Activated effector memory CD4-positive, alpha-beta T cell treated with anti-CD3 and anti-CD28 coated beads, Interleukin-2, amount 50 U/mL, for 16 hours (primary cell): ENCODE results near the gene BRIX1.

Experiments
- DNase-seq: peaks from one replicate; pipeline ENCODE4 v3.0.0-alpha.2; 2020

Gene BRIX1

GRCh38 chr5:34915139-34915855, at the start of gene BRIX1, which contains the start of gene RAD1:
Gene BRIX1 (plus strand): TSS chr5:34915711. CDS start chr5:34915739, 28 bp downstream.
Gene RAD1 (minus strand): TSS chr5:34915504. CDS start chr5:34914892, 612 bp downstream.
- DNase-seq = peak; percentile 97

- no peak for DNase-seq
Measured at GRCh38 chr5:34866989-34867471, 48.5 kb upstream of the BRIX1 start.

DNA sequence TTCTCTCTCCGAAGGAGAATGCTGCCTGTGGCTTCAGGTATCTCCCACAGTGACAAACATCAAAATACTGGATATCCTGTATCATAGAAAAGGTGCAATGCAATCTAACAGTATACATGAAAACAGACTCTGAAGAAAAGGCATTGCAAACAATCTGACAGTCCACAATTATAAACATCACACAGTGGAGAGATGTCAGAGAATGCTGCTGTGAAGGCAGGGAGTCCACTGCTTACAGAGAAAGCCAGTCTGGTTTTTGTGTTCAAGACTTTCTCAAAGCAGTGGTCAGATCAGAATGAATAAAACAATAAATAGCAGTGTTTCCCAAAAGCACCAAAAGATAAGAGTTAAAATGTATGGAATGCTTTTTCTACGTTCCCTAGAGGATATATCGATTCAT, 47.9 kb upstream of the BRIX1 start:
- no peak for DNase-seq

DNA sequence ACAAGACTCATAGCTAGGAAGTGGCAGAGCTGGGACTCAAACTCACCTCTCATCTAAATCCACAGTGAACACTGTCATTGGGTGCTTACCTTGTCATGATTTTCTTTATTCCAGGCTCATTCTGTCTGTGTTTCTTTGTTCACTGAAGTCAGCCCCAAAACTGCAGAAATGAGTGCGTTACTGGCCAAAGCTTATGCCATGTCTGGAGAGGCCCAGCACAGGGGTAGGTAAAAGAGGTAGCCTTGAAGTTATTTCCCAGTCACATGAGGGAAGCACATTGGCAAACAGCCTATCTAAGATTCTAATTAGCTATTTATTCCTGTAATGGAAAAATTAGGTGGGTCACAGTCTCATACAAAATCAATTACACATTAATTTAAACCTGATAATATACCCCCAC, 46.7 kb upstream of the BRIX1 start:
- DNase-seq = no peak

- DNase-seq = no peak
Measured at GRCh38 chr5:34869256-34869655, 46.3 kb upstream of the BRIX1 start.

DNA sequence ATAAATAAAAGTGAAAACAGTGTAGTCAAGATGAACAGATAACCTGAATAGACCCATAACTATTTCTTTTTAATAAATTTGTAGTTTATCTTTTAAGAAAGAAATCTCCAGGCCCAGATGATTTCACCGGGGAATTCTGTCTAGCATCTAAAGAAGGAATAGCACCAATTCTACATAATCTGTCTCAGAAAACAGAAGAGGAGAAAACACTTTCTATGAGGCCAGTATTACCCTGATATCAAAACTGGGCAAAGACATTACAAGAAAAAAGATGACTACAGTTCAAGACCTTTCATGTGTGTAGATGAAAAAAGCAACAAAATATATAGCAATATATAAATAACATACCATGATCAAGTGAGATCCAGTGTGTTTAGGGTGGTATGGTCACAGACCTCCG, 45.1 kb upstream of the BRIX1 start:
- no peak for DNase-seq

DNA sequence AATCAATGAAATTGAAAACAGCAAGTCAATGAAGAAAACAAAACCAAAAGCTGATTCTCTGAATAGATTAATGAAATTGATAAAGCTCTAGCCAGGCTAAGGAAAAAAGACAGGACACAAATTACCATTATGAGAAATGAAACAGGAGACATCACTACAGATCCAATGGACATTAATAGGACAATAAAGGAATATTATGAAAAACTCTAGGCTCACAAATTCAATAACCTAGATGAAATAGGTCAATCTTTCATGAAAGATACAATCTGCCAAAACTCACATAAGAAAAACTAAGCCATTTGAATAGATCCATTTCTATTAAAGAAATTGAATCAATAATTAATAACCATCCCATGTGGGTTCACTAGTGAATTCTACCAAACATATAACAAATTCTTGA, 39.2 kb upstream of the BRIX1 start:
- no peak for DNase-seq

DNA sequence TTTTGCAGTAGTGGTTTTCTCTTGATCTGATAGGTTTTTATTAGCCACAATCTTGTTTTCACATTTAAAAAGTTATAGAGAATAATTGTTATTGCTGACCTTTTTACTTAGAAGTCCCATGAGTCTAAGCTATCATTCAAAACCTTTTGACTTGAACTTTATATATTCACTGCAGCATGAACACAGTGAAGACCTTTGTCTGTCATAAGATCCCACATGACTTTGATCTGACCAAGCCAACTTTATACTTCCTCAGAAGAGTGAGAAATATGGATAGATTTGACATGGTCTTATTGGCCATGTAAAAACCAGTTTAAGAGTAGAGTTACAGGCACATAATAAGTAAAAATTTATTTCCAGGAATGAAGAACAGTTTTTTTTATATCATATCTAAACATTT, 34.3 kb upstream of the BRIX1 start:
- no peak for DNase-seq

DNA sequence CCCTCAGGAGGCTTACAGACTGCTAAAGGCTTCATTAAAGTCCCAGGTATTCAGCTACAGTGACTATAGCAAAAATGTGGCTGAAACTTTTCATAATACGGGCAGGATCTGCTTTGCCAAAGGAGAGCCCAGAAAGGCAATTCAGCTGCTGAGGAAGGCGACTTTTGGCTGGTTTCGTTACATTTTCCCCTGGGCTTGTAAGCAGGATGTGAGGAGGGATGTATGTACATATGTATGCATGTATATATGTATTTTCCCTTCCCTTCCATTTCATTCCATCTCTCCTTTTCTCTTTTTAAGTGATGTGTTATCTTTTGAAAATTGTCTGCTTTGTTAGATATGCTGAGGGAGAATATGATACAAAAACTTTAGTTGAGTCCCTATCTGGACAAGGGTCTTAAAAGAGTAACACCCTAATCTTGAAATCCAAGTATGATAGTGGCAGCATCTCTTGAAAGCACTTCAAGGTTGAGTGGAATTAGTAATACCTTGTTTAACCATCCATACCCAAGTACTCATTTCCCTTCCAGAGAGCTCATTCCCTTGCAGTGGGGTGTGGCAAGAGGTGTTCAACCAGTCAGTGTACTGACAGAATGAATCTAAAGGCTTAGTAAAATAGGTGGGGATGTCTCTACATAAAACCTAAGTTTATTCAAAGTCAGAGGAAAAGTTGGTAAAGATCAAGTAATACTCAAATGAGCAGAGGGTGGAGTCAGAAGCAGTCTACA, 29.0 kb upstream of the BRIX1 start:
- DNase-seq = no peak

GRCh38 chr5:34889394-34889793, 26.1 kb upstream of the BRIX1 start:
- no peak for DNase-seq

GRCh38 chr5:34891981-34892380, 23.5 kb upstream of the BRIX1 start:
- no peak for DNase-seq

DNA sequence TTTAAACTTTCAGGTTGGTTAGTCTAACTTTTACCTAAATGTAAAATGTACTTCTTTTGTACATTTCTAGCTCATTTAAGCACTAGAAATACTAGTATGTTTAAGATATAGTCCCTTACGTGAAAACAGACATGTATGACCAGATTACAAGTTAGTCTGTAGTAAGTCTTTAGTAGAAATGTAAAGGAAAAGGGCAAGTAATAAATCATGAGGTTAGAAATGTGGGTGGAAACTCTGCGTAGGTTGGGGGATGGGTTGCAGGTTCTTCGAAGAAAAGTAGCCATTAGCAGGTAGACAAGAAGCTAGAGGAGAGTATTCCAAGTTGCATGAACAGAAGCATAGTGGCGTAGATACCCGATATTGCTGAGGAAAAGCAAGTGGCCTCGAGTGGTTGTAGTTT, 23.1 kb upstream of the BRIX1 start:
- DNase-seq = no peak

DNA sequence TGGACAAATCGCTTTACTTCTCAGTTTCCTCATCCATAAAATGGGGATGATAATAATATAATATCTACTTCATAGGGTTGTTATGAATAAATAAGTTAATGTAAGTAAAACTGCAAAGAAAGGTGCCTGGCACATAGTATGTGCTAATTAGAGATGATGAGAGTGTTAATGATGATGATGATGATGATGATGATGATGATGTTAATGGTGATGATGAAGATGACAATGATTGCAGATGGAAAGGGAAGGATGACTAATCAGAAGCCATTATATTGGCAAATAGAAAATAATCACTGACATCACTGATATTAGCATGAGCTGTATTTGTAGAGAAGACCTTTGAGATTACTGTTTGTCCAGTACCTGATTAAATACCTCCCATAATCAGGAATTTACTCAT, 20.8 kb upstream of the BRIX1 start:
- no peak for DNase-seq

DNA sequence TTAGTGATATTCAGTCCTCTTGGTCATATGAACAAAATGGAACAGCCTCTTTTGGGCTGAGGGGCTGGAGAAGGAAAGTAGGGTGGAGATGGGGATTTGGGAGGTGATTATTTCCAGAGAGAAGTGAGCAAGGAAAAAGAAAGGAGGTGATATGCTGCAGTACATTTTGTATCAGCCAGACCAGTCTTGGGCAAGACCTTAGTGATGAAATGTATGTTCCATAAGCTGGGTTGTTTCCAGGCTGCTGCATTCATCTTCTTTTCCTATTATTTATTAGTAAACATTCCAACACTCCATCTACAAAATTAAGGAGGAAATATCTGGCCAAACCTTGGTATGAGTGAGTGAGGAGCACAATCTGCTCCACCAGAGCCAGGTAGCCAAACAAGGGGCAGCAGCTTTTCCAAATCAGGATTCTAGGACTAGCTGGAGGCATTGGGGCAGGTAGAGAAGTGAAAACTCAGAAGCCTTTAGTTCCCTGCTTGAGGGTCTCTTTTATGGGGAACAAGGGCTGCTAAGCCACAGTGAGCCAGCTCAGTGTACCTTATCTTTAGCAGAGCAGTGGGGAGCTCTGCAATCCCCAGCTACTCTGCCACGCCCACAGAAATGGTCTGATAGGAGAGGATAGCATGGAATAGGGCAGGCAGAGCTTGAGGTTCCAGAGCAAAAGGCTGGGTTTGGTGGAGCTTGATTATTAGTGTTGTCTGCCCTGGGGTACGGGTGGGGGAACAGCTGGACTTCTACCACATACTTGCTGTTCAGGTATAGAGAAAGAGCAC, 19.7 kb upstream of the BRIX1 start:
- DNase-seq = no peak

DNA sequence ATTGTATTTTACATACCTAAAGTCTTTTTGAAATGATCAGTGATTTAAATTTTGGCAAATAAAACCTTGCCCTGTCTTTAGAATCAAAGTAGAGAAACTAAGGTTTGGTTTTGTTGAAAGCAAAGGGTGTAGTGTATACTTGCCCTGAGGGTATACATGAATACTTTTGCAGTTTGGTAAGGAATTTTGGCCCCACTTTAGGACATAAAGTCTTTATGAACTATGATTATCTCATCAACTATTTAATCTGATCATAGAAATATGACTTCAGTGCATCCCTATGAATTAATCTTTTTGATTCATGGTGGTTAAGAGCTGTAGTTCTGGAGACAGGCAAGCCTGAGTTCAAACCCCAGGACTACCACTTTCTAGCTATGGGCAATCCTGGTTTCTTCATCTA, 17.9 kb upstream of the BRIX1 start:
- no peak for DNase-seq

DNA sequence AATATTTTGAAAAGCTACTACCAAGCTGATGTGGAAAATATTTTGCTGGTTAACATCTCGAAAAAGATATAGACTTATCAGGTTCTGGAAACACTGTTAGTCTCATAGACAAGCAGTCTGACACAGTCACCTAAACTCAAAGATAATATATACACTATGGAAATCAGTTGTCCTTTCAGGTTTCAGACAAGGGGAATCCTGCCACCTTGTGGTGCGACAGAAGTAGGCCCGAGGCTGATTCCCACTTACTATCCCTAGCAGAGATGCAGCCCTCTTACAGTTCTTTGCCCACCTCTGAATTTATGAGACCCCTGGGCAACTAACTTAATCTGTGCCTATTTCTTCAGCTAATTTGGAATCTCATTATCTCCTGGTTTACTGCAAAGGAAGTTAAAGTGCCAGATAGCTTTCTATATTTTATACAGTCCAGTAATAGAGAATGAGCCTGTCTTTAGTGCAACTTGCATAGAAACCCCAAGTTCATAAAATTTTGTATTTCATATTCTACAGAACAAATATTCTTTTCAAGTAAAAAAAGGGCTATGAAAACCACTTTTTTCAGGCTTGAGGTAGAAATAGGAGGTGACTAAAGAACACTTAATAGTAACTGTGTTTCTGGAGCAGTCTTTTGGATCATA, 17.1 kb upstream of the BRIX1 start:
- peak; percentile 85 for DNase-seq

DNA sequence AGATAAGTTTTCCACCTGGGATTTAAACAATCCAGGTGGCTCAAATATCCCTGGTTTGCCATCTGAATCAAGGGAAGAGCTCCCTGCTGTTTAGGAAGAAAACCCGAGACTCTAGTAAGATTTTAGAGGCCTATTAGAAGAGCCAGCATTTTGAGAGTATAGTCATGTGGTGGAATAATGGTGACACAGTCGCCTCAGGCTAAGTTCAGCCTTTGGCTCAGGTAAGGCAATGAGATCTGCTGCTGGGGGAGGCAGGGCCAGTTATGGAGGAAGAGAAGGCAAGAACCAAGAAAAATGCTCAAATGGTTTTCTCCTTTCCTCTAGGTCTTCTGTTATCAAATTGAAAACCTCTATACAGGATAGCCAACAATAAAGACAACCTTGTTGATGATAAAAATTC, 16.4 kb upstream of the BRIX1 start:
- DNase-seq = no peak

DNA sequence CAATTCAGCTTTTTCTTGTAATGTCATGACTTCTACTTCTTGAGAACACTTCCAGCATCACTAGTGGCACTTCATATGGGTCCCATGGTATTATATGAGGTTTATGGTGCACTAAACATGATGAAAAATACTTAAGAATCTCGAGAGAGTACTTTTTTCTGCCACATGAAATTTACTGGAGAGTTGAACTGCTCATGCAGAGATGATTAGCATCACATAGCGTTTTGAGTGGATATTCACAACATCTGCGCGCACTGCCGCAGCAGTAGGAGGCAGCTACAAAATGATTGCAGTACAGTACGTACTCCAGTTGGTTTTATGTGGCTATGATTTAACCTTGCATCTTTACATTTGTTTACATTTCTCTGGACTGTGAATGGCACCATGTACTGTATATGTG, 14.9 kb upstream of the BRIX1 start:
- no peak for DNase-seq

DNA sequence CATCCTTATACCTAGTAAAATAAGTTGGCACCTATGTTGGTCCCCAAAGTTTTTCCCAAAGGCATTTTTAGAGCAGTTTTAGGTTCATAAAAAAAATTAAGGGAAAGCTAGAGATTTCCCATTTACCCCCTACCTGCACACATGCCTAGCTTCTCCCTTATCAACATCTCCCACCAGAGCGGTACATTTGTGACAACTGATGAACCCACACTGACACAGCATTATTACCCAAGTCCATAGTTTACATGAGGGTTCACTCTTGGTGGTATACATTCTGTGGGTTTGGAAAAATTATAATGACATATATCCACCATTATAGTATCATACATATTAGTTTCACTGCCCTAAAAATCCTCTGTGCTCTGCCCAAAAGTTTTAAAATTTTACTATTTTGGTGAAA, 12.3 kb upstream of the BRIX1 start:
- no peak for DNase-seq

DNA sequence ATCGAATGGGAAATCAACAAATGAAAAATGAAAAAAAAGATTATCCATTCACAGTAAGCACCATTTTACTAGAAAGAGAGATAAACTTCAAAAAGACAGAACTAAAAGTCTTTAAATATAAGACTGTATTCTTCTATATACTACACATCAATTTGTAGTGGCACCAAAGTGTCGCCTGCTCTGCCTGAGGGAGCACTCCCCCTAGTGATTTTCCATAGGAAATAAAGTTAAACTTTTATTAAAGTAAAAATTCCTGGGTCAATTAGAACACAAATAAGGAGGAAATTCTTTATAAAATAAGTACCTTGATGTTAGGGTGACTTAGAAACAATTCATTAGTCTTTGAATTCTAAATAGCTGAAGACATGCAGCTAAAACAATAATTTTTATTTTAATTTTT, 9.9 kb upstream of the BRIX1 start:
- no peak for DNase-seq

DNA sequence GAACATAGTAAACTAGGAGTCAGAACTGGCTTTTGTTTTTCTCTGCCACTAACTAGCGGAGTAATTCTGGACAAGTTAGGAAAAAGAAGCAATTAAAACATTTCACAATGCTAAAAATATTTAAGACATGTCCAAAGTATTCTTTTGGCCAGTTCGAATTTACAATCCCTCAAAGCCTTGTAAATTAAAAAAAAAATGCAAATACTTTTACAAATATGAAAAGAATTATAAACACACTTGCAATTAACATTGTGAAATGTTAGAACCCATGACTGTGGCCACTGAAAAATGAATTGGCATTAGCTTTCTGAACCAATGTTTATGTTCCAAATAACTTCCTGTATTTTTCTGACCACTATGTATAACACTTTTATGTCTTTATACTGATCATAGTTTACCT, 2.4 kb upstream of the BRIX1 start:
- no peak for DNase-seq

DNA sequence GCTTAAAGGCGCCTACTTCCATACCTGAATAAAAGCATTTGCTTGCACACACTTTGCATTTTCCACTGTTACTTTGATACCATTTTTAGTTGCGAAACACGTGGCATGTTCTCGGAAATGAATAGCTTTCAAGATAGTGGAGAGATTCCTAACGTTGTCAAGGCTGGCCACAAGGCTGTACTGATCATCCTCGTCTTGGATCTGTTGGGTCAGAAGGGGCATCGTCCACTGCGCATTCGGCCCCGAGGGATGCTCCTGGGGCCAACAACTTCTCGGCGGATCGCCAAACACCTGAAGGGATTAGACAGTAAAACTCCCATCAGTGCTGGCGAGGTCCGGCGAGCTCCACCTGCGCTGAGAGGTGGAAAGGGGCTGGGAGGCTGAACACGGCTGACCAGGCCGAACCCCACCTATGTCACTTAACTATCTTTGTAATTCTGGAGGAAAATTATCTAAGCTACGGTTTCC, 806 bp upstream of the BRIX1 start:
- DNase-seq = peak; percentile 73

DNA sequence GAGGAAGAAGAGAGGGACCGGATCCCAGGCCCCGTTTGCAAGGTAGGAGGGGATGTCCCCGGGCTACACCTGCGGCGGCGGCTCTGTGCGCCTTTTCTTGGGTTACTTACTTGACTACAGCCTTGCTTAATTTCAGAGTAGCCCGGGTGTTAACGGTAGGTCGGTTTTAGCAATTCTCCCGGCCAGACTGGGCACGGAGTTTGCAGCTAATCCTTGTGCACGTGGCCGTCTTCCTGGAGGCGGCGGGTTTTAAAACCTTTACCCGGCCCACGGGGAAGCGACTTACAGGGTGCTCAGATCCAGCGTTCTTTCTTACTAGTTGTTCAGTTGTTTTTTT, 313 bp downstream of the BRIX1 start:
- DNase-seq = no peak
